MCF 10A (cell line): ENCODE results near the gene CATSPERE. TPM values are rescaled to one million over a fixed set of nuclear protein-coding genes. Genes with fewer than 3 reads are reported as not detected.

Source experiments
- BruUV-seq: library from RNA; stranded (reverse); fragments of 400-500 nt; replicated peaks from 2 replicates; lab custom pipeline; 2021; lab: Mats Ljungman, UMichigan
- CTCF ChIA-PET: fragments of 300-600 bp; sonication (Branson Sonifier 250); formaldehyde crosslinking; extraction: SDS; loops from one replicate; lab custom pipeline; 2021; ENCODE audit warnings: antibody characterized with exemption, inconsistent platforms; lab: Yijun Ruan, JAX
- POLR2A ChIA-PET: fragments of 300-600, 350-650 bp; sonication (Branson Sonifier 250); formaldehyde crosslinking; extraction: SDS; loops from one replicate; lab custom pipeline; 2020; ENCODE audit warnings: antibody characterized with exemption, inconsistent platforms; lab: Yijun Ruan, JAX
- DNase-seq: peaks from one replicate; pipeline ENCODE4 v3.0.0-alpha.2; 2018; ENCODE audit not compliant: unreplicated experiment
- H3K27ac Mint-ChIP-seq: one replicate; pipeline ENCODE4 v1.8.0; 2022; ENCODE audit warnings: mild to moderate bottlenecking, low read depth, mixed read lengths; ENCODE audit not compliant: unreplicated experiment
- H3K27me3 Mint-ChIP-seq: one replicate; pipeline ENCODE4 v1.8.0; 2022; ENCODE audit warnings: mixed read lengths; ENCODE audit not compliant: insufficient read depth, unreplicated experiment
- H3K36me3 Mint-ChIP-seq: one replicate; pipeline ENCODE4 v1.8.0; 2022; ENCODE audit warnings: mild to moderate bottlenecking, moderate library complexity, mixed read lengths; ENCODE audit not compliant: insufficient read depth, unreplicated experiment
- H3K4me1 Mint-ChIP-seq: one replicate; pipeline ENCODE4 v1.8.0; 2022; ENCODE audit warnings: mixed read lengths; ENCODE audit not compliant: insufficient read depth, unreplicated experiment
- H3K4me3 Mint-ChIP-seq: one replicate; pipeline ENCODE4 v1.8.0; 2022; ENCODE audit warnings: mild to moderate bottlenecking, moderate library complexity, mixed read lengths; ENCODE audit not compliant: unreplicated experiment
- H3K9me3 Mint-ChIP-seq: one replicate; pipeline ENCODE4 v1.8.0; 2022; ENCODE audit warnings: mixed read lengths; ENCODE audit not compliant: unreplicated experiment
- CTCF ChIP-seq: fragments of 200-600 bp; IDR thresholded peaks from one replicate; pipeline ENCODE4 v1.8.0; 2022; ENCODE audit warnings: antibody characterized with exemption, mild to moderate bottlenecking; ENCODE audit not compliant: unreplicated experiment
- intact Hi-C: fragments of 100-400 bp; cut with micrococcal nuclease; formaldehyde crosslinking; loops from 2 replicates; pipeline ENCODE4 v1.14.1; 2022
- total RNA-seq: library from RNA; stranded (reverse); gene quantifications from 2 replicates; pipeline ENCODE4 v1.2.3, GENCODE V29; 2022

CATSPERE gene
- total RNA-seq, 1 experiment from 2014 or later: 2.1 TPM

GRCh38 chr1:244667797-244668196 lies 206.7 kb downstream of the CATSPERE start:
- H3K4me1 Mint-ChIP-seq: peaks cover 2% of the 10 kb centered on the region
- no peak overlapping the region for H3K4me3 Mint-ChIP-seq
- CTCF ChIA-PET: no interaction called here
- intact Hi-C loops: no loop called here
- no peaks in the 10 kb centered on the region for H3K27me3 Mint-ChIP-seq
- H3K9me3 Mint-ChIP-seq: no peaks in the 10 kb centered on the region
- no TSS peak for BruUV-seq
- no peak for TF ChIP-seq CTCF
- no peak overlapping the region for H3K27ac Mint-ChIP-seq
- DNase-seq: no peak
- H3K36me3 Mint-ChIP-seq: peaks cover 19% of the 10 kb centered on the region
- POLR2A ChIA-PET: no interaction called here

- Mint-ChIP-seq H3K4me1 (peaks cover 24% of the 10 kb centered on the region), H3K27ac (peak overlapping the region; percentile 21), H3K36me3 (peaks cover 40% of the 10 kb centered on the region), H3K9me3 (no peaks in the 10 kb centered on the region), H3K27me3 (no peaks in the 10 kb centered on the region), H3K4me3 (no peak overlapping the region)
- no peak for TF ChIP-seq CTCF
- CTCF ChIA-PET: interaction anchor here (0.7 to 1.0 kb wide), 5 partner anchors 14 to 379 kb away, joined by 3 to 4 read pairs (median 3); no protein-coding TSS in a partner anchor
- DNase-seq: no peak
- no TSS peak for BruUV-seq
- POLR2A ChIA-PET: interaction anchor here (0.6 to 1.2 kb wide), 3 partner anchors 47 to 887 kb away, joined by 3 to 5 read pairs (median 3); no protein-coding TSS in a partner anchor
- intact Hi-C loops: no loop called here
Measured at GRCh38 chr1:244672946-244673682, 212.0 kb downstream of the CATSPERE start.

GRCh38 chr1:244674446-244674845 lies 213.4 kb downstream of the CATSPERE start:
- Mint-ChIP-seq H3K27me3 (no peaks in the 10 kb centered on the region), H3K27ac (peak overlapping the region; percentile 41), H3K4me3 (no peak overlapping the region), H3K36me3 (peaks cover 40% of the 10 kb centered on the region), H3K9me3 (no peaks in the 10 kb centered on the region), H3K4me1 (peaks cover 24% of the 10 kb centered on the region)
- no peak for TF ChIP-seq CTCF
- DNase-seq: no peak
- ChIA-PET POLR2A (interaction anchor here (0.6 to 1.2 kb wide), 3 partner anchors 16 to 35 kb away, joined by 3 read pairs; no protein-coding TSS in a partner anchor), CTCF (interaction anchor here (0.6 to 1.5 kb wide), 3 partner anchors 13 to 118 kb away, joined by 3 to 6 read pairs (median 6); no protein-coding TSS in a partner anchor)
- intact Hi-C loops: no loop called here
- no TSS peak for BruUV-seq

- intact Hi-C loops: no loop called here
- Mint-ChIP-seq H3K36me3 (peaks cover 44% of the 10 kb centered on the region), H3K9me3 (no peaks in the 10 kb centered on the region), H3K27me3 (no peaks in the 10 kb centered on the region), H3K27ac (peak overlapping the region; percentile 41), H3K4me1 (peaks cover 24% of the 10 kb centered on the region), H3K4me3 (no peak overlapping the region)
- no TSS peak for BruUV-seq
- TF ChIP-seq CTCF: no peak
- ChIA-PET POLR2A (interaction anchor here (0.7 to 3.1 kb wide), 6 partner anchors 10 to 52 kb away, joined by 3 to 18 read pairs (median 4); partner anchors contain the start of gene DESI2), CTCF (interaction anchor here (0.6 to 1.5 kb wide), 6 partner anchors 13 to 955 kb away, joined by 3 to 6 read pairs (median 4); no protein-coding TSS in a partner anchor)
- no peak for DNase-seq
Measured at GRCh38 chr1:244675167-244675566, 214.1 kb downstream of the CATSPERE start.
